Measurements from ENCODE around the gene SLC36A4.

- TF ChIP-seq CTCF (IDR thresholded peaks at IDR 0.05 in 2 of 3, conservative IDR thresholded peaks at IDR 0.05 in 1 of 3; ENCODE audit: borderline replicate concordance in 1 of 3, insufficient read depth in 1 of 3, low read depth in 2 of 3, low read length in 2 of 3) (no peak), CEBPB (IDR thresholded peaks at IDR 0.05; ENCODE audit: low read depth) (no peak), ZNF274 (IDR thresholded peaks at IDR 0.05; ENCODE audit: low read depth, low read length) (no peak), POLR2AphosphoS5 (IDR thresholded peaks at IDR 0.05; ENCODE audit: low read depth, low read length) (no peak), POLR2A (IDR thresholded peaks at IDR 0.05; ENCODE audit: borderline replicate concordance, extremely low read depth, insufficient read depth, insufficient read length) (no peak)
These were observed 1.8 kb upstream of the SLC36A4 start for GRCh38 chr11:93199616-93200015.
